Motor neuron (in vitro differentiated cells): Measurements from ENCODE around the gene PHACTR4. TPM values are rescaled to one million over a fixed set of nuclear protein-coding genes. Genes with fewer than 3 reads are reported as not detected.
"Not testable (repeated sequence)": the region's sequence is repeated elsewhere in the genome, so short reads cannot be mapped to it uniquely, and the experiment has no call there.

Experiments
- ATAC-seq, 8 experiments: fragments of 200-7000 bp; cut with Tn5 transposase; replicated peaks in 6 of 8; 2 replicates each; pipeline ENCODE4 v1.8.0; 2021; ENCODE audit warnings: mild to moderate bottlenecking in 8 of 8, moderate library complexity in 8 of 8
- H3K27ac ChIP-seq, 2 donors: fragments of 250-450 bp; sonication (Bioruptor Pico); 2 replicates each; pipeline ENCODE4 v1.9.0; 2021; ENCODE audit warnings: antibody characterized with exemption in 2 of 2, mild to moderate bottlenecking in 2 of 2, moderate library complexity in 1 of 2
- H3K4me1 ChIP-seq, 2 donors: fragments of 250-450 bp; sonication (Bioruptor Pico); replicated peaks in 1 of 2; 2 replicates each; pipeline ENCODE4 v1.6.1; 2021; ENCODE audit warnings: antibody characterized with exemption in 2 of 2, mild to moderate bottlenecking in 2 of 2, moderate library complexity in 1 of 2
- H3K4me3 ChIP-seq, 5 donors: fragments of 250-450 bp; sonication (Bioruptor Pico); 2 replicates each; pipeline ENCODE4 v1.9.0; 2021; ENCODE audit warnings: antibody characterized with exemption in 5 of 5, mild to moderate bottlenecking in 5 of 5, moderate library complexity in 4 of 5
- WGBS, 10 experiments: fragments of 450-650 bp; shearing (Covaris generic); methylation state at CpG; one replicate each; pipeline ENCODE4 v1.0.0; 2022; 5-methylcytosine and 5-hydroxymethylcytosine counted together
- in situ Hi-C, 9 experiments: fragments of 400-800 bp; cut with MboI; loops; one replicate each; pipeline ENCODE4 v1.15.0; 2021; ENCODE audit warnings: low sequenced_read_pairs in 9 of 9, low pct_unique_long_range_greater_than_20kb in 2 of 9; ENCODE audit not compliant: unreplicated experiment in 9 of 9
- total RNA-seq, 8 experiments: library from RNA; unstranded; fragments of 300-600 nt; gene quantifications; 2 replicates each; pipeline versions ENCODE4 v1.2.3 to v1.2.4, GENCODE V29; 2022

PHACTR4 gene
- total RNA-seq, 8 experiments from 2014 or later = 5.5 to 34.1 (median 20.5) TPM

GRCh38 chr1:28510970-28511440 lies 141.5 kb downstream of the PHACTR4 start:
- Histone ChIP-seq H3K4me3 (no peak overlapping the region), H3K27ac (no peak overlapping the region), H3K4me1 (peaks cover 13 to 17% of the 10 kb centered on the region in 2 donors)
- in situ Hi-C loops = no loop called here
- 67 to 100% (median 96%) methylated on average over 2 of the region's 2 CpGs; no CpG with 5 or more reads in 4 of the 10 experiments for WGBS, 10 experiments
- ATAC-seq = peak in 3 of 8 experiments; percentile 0 to 6 (median 1)

DNA sequence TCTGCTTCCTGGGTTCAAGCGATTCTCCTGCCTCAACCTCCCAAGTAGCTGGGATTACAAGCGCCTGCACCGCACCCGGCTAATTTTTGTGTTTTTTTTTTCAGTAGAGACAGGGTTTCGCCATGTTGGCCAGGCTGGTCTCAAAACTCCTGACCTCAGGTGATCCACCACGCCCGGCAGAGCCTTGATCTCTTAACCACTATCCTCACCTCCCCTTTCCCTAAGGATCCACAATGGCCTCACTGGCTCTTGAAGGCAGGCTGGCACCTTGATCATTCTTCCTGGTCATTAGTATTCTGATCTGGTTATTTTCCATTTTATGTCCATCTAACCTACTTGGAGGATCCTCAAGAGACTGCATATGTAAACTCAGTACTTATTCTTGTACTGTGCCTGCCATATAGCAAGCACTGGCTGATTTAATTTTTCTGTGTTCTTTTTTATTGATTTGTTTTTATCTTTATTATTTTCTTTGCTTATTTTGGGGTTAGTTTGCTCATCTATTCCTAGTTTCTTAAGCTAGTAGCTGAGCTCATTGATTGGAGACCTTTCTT lies 142.6 kb downstream of the PHACTR4 start:
- no peak overlapping the region for H3K4me3 ChIP-seq
- ATAC-seq = no peak
- no peak overlapping the region for H3K27ac ChIP-seq
- 89 to 100% (median 90%) methylated on average over 1 to 7 of the region's 7 CpGs; no CpG with 5 or more reads in 4 of the 10 experiments for WGBS, 10 experiments
- peaks cover 13% of the 10 kb centered on the region in 2 donors for H3K4me1 ChIP-seq
- in situ Hi-C loops = no loop called here

GRCh38 chr1:28514445-28514933 lies 144.9 kb downstream of the PHACTR4 start:
- H3K27ac ChIP-seq, in situ Hi-C loops, H3K4me3 ChIP-seq, H3K4me1 ChIP-seq: not testable (repeated sequence)
- WGBS, 10 experiments = 82 to 100% (median 96%) methylated on average over 1 to 13 of the region's 13 CpGs; no CpG with 5 or more reads in 3 of the 10 experiments
- peak in 1 of 8 experiments; percentile 0 for ATAC-seq

DNA sequence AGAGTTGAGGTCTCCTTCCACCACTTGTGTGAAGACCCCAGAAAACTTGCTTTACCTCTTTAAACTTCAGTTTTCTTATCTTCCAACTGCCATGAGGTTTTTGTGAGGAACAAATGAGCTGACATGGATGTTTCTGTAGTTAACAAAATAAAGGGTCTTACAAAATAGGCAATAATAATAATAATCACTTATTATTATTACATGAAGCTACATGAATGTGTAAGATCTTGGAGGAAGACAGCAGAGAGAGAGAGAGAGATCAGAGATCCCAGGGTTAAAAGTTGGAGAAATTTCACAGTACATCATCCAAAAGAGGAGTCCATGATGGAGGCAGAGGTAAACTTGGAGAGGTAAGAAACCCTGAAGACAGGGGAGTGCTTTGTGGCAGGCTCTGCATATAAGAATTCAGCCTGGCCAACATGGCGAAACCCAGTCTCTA lies 147.0 kb downstream of the PHACTR4 start:
- ATAC-seq = no peak

DNA sequence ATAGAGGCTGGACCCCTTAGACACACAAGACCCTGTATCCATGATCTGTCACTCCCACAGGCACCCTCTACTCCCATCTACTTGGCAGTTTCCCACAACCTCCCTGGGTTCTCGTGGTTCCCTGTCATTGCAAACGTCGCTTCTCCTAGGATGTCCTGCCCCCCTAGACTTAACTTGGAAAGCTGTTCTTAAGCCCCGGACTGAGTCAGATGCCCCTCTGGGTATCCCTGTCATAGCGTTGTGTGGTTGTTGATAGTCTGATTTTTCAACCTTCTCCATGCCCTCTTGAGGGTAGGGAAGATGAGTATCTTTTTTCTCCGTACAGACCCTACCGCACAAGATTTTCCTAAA lies 148.1 kb downstream of the PHACTR4 start:
- in situ Hi-C loops = no loop called here
- H3K4me3 ChIP-seq = peak overlapping the region; percentile 64 to 98 (median 78)
- peaks cover 5 to 9% of the 10 kb centered on the region in 2 donors for H3K4me1 ChIP-seq
- peak overlapping the region; percentile 89 to 96 for H3K27ac ChIP-seq
- WGBS, 10 experiments = 0 to 48% (median 8%) methylated on average over 1 to 5 of the region's 7 CpGs; no CpG with 5 or more reads in 3 of the 10 experiments
- peak; percentile 0 to 21 (median 10) for ATAC-seq

More for the DNA sequence above, 147.0 kb downstream of the PHACTR4 start:
- H3K4me3 ChIP-seq = no peak overlapping the region
- 80 to 100% (median 100%) methylated on average over 1 of the region's 1 CpG; no CpG with 5 or more reads in 2 of the 10 experiments for WGBS, 10 experiments
- in situ Hi-C loops = no loop called here
- H3K27ac ChIP-seq = no peak overlapping the region
- H3K4me1 ChIP-seq = peaks cover 5 to 9% of the 10 kb centered on the region in 2 donors

DNA sequence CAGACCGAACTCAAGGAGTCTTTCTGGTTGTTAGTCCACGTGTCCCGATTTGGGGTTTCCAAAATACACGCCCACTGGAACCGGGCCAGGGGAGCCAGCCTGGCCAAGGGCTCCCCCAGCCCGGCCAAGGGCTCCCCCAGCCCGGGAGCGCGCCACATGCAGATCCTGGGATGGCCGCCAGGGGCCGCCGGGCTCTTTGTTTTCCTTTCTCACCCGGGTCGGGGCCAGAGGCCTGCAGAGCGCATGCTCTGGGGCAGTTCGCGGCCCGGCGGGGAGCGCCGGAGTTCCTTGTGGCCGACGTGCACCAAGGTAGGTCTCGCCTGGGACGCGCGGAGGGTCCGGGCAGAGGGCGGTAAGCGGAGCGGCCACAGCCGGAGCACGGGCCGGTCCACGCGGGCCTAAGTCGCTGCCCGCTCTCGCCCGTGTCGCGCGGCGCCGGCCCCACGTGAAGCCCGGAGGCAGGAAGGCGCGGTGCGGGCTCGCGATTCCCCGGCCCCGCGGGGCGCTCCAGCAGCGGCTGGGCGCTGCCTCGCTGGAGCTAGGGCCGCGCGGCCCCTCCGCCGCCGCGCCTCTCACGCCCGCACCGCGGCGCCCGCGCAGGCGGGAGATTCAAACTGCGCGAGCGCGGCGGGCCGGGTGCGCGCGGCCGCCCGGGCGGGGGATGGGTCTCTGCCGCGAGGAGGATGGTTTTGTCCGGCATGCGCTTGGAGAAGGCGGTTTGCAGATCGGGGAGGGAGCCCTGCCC lies 148.6 kb downstream of the PHACTR4 start:
- ATAC-seq = peak; percentile 43 to 96 (median 95)
- in situ Hi-C loops = no loop called here
- Histone ChIP-seq H3K4me1 (peaks cover 5 to 9% of the 10 kb centered on the region in 2 donors), H3K27ac (peak overlapping the region; percentile 89 to 96), H3K4me3 (peak overlapping the region; percentile 64 to 98 (median 78))
- WGBS, 10 experiments = 0 to 1% (median 0%) methylated on average over 3 to 16 of the region's 92 CpGs; no CpG with 5 or more reads in 5 of the 10 experiments

DNA sequence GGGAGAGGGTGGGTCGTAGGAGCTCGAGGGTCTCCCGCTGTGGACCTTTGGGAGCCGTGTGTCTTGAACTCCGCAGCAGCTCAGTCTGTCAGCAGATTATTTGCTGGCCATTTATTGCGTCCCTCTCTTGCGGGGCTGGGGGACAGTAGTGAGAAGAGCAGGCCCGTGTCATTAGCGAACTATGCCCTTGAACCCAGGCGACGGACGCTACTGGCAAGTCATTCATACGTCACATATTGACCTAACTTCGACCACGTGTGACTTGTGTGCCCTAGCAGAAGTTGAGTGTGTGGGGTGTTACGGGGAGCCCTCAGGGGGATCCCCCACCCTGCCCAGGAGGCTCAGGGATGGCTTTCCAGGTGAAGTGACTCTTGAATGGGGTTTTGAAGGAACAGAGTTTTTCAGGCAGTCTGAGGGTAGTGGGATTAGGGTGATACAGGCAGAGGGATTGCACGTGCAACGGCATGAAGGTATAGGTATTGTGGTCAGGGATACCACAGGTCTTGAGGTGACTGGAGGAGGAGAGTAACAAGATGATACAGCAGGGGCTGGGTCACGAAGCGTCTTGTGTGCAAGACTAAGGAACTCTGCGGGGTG lies 149.3 kb downstream of the PHACTR4 start:
- peak overlapping the region in 1 of 2 donors; percentile 96 for H3K27ac ChIP-seq
- 0 to 28% (median 4%) methylated on average over 2 to 17 of the region's 21 CpGs; no CpG with 5 or more reads in 3 of the 10 experiments for WGBS, 10 experiments
- H3K4me1 ChIP-seq = peaks cover 5 to 9% of the 10 kb centered on the region in 2 donors
- H3K4me3 ChIP-seq = peak overlapping the region; percentile 64 to 98 (median 78)
- in situ Hi-C loops = no loop called here
- no peak for ATAC-seq

DNA sequence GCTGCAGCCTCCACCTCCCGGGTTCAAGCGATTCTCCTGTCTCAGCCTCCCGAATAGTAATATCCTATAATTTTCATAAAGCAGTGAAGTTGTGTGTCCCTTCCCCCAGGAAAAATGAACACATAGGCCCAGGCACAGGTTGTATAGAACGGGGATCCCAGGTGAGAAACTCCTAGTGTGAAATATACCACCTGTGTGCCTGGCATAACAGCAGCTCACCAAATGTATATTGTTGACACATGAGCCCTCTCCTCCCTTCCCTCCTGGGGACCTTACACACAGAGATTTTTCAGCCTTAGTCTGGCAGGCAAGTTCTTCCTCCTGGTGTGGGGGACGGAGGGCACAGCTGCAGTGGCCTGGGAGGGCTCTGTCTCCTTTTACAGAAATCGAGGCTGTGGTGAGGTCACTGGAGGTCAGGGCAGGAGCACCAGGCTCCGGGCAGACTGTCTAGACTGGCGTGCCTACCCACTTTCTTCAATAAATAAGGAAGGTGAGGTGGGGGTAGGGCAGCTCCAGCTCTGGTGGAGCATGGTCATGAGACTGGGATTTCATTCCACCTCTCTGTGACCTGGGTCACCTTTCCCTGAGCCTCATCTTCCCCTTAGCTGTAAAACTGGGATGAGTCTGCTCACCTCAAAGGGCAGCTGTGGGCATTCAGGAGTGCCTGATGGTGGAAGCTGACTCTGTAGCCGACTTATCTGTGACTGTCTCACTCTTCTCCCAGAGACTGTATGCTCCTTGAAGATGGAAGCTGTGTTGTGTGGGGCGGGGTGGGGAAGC lies 150.6 kb downstream of the PHACTR4 start:
- 59 to 100% (median 82%) methylated on average over 1 to 10 of the region's 10 CpGs; no CpG with 5 or more reads in 2 of the 10 experiments for WGBS, 10 experiments
- in situ Hi-C loops = no loop called here

GRCh38 chr1:28520796-28521195 lies 151.3 kb downstream of the PHACTR4 start:
- H3K4me1 ChIP-seq, ATAC-seq, H3K4me3 ChIP-seq, in situ Hi-C loops, H3K27ac ChIP-seq: not testable (repeated sequence)
- 80 to 100% (median 96%) methylated on average over 1 to 11 of the region's 12 CpGs; no CpG with 5 or more reads in 2 of the 10 experiments for WGBS, 10 experiments

More for the DNA sequence above, 150.6 kb downstream of the PHACTR4 start:
- peaks cover 5 to 9% of the 10 kb centered on the region in 2 donors for H3K4me1 ChIP-seq
- no peak for ATAC-seq
- H3K27ac ChIP-seq = no peak overlapping the region
- no peak overlapping the region for H3K4me3 ChIP-seq

DNA sequence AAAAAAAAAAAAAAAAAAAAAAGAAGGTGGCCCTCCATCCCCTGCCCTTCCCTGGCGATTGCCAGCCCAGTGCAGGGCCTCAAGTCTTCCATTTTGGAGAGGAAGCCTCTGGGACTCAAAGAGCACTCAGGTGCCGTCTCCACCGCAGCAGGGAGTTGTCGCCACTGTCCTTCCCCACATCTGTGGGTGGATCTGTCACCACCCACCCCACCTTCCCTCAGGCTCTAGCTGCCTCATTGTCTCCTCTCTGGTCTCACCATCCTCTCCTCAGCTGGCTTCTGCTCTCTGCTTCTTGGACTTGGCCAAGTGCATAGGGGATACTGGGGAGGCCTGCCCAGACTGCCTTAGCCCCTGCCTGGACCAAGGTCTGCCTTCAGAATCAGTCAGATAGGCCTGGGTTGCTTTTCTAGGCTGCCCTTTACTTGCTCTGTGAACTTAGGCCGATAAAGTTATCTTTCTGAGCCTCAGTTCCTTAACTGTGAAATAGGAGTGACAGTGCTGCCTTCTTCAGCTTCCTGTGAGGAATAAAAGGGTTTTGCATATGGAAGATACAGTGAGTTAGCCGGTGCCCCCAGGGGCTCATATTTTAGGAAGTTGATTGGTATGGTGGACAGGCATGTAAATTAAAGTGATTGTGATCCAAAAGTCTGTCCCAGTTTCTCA lies 152.1 kb downstream of the PHACTR4 start:
- ATAC-seq = no peak
- in situ Hi-C loops = no loop called here
- H3K4me1 ChIP-seq = peaks cover 5 to 9% of the 10 kb centered on the region in 2 donors
- H3K4me3 ChIP-seq = no peak overlapping the region
- 14 to 100% (median 68%) methylated on average over 1 to 3 of the region's 6 CpGs; no CpG with 5 or more reads in 2 of the 10 experiments for WGBS, 10 experiments
- no peak overlapping the region for H3K27ac ChIP-seq

- 80 to 100% (median 93%) methylated on average over 2 to 8 of the region's 9 CpGs; no CpG with 5 or more reads in 3 of the 10 experiments for WGBS, 10 experiments
- H3K4me3 ChIP-seq, H3K4me1 ChIP-seq, H3K27ac ChIP-seq, in situ Hi-C loops, ATAC-seq: not testable (repeated sequence)
Observed at GRCh38 chr1:28522537-28522936, 153.0 kb downstream of the PHACTR4 start.
